Ishikawa (cell line): Measurements from ENCODE around the gene DCAF7.

ENCODE experiments used
- CEBPB ChIP-seq: IDR thresholded peaks from 2 replicates; pipeline ENCODE4 v1.6.1; 2012
- CREB1 ChIP-seq: IDR thresholded peaks from 2 replicates; pipeline ENCODE4 v1.6.1; 2012; ENCODE audit warnings: low read depth
- EGR1 ChIP-seq: IDR thresholded peaks from 2 replicates; pipeline ENCODE4 v1.6.1; 2012
- EP300 ChIP-seq: IDR thresholded peaks from 2 replicates; pipeline ENCODE4 v1.6.1; 2012; ENCODE audit warnings: borderline replicate concordance
- FOXM1 ChIP-seq: IDR thresholded peaks from 2 replicates; pipeline ENCODE4 v1.6.1; 2012; ENCODE audit warnings: low read depth, borderline replicate concordance
- NFIC ChIP-seq: IDR thresholded peaks from 2 replicates; pipeline ENCODE4 v1.6.1; 2012
- RAD21 ChIP-seq: IDR thresholded peaks from 2 replicates; pipeline ENCODE4 v1.6.1; 2012; ENCODE audit warnings: low read depth
- TAF1 ChIP-seq: IDR thresholded peaks from 2 replicates; pipeline ENCODE4 v1.6.1; 2012; ENCODE audit warnings: low read depth, mild to moderate bottlenecking
- TCF12 ChIP-seq: IDR thresholded peaks from 2 replicates; pipeline ENCODE4 v1.6.1; 2012; ENCODE audit warnings: low read depth
- TEAD4 ChIP-seq: IDR thresholded peaks from 2 replicates; pipeline ENCODE4 v1.6.1; 2012
- YY1 ChIP-seq: IDR thresholded peaks from 2 replicates; pipeline ENCODE4 v1.6.1; 2012; ENCODE audit warnings: low read depth
- ZBTB7A ChIP-seq: IDR thresholded peaks from 2 replicates; pipeline ENCODE4 v1.6.1; 2012; ENCODE audit warnings: low read depth
- TF ChIP-seq, protein P1 (sequence below): IDR thresholded peaks from 2 replicates; pipeline ENCODE4 v1.6.1; 2012; ENCODE audit warnings: low read depth, mild to moderate bottlenecking
- TF ChIP-seq, protein P2 (sequence below): IDR thresholded peaks from 2 replicates; pipeline ENCODE4 v1.6.1; 2012
- TF ChIP-seq, protein P3 (sequence below): IDR thresholded peaks from 2 replicates; pipeline ENCODE4 v1.6.1; 2012

DCAF7 gene

DNA sequence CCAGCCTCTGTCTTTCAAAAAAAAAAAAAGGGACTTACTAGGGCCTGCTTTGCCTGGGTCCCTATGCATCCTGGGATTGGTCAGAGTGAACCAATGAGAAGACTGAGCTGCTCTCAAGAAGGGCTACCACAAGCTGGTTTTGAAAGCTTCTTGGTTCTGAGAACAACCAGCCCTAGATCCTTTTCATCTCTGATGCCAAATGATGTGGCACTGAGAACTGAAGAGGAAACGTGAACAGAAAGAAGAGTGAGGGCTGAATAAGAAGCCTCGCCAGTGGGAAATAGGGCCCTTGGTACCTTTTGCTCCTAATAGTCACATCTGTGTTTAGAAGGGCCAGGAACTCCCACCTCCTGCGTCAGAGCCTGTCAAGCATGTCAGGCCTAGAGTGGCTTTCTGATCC, 61.1 kb downstream of the DCAF7 start:
- TF ChIP-seq YY1 (no peak), TAF1 (no peak), EGR1 (no peak), EP300 (no peak), TCF12 (no peak), FOXM1 (no peak), CEBPB (no peak), TEAD4 (no peak), CREB1 (no peak), RAD21 (no peak), NFIC (no peak)
- TF ChIP-seq, protein P1, sequence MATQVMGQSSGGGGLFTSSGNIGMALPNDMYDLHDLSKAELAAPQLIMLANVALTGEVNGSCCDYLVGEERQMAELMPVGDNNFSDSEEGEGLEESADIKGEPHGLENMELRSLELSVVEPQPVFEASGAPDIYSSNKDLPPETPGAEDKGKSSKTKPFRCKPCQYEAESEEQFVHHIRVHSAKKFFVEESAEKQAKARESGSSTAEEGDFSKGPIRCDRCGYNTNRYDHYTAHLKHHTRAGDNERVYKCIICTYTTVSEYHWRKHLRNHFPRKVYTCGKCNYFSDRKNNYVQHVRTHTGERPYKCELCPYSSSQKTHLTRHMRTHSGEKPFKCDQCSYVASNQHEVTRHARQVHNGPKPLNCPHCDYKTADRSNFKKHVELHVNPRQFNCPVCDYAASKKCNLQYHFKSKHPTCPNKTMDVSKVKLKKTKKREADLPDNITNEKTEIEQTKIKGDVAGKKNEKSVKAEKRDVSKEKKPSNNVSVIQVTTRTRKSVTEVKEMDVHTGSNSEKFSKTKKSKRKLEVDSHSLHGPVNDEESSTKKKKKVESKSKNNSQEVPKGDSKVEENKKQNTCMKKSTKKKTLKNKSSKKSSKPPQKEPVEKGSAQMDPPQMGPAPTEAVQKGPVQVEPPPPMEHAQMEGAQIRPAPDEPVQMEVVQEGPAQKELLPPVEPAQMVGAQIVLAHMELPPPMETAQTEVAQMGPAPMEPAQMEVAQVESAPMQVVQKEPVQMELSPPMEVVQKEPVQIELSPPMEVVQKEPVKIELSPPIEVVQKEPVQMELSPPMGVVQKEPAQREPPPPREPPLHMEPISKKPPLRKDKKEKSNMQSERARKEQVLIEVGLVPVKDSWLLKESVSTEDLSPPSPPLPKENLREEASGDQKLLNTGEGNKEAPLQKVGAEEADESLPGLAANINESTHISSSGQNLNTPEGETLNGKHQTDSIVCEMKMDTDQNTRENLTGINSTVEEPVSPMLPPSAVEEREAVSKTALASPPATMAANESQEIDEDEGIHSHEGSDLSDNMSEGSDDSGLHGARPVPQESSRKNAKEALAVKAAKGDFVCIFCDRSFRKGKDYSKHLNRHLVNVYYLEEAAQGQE = no peak
- TF ChIP-seq, protein P2, sequence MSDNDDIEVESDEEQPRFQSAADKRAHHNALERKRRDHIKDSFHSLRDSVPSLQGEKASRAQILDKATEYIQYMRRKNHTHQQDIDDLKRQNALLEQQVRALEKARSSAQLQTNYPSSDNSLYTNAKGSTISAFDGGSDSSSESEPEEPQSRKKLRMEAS = no peak
- TF ChIP-seq, protein P3, sequence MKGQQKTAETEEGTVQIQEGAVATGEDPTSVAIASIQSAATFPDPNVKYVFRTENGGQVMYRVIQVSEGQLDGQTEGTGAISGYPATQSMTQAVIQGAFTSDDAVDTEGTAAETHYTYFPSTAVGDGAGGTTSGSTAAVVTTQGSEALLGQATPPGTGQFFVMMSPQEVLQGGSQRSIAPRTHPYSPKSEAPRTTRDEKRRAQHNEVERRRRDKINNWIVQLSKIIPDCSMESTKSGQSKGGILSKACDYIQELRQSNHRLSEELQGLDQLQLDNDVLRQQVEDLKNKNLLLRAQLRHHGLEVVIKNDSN = no peak

DNA sequence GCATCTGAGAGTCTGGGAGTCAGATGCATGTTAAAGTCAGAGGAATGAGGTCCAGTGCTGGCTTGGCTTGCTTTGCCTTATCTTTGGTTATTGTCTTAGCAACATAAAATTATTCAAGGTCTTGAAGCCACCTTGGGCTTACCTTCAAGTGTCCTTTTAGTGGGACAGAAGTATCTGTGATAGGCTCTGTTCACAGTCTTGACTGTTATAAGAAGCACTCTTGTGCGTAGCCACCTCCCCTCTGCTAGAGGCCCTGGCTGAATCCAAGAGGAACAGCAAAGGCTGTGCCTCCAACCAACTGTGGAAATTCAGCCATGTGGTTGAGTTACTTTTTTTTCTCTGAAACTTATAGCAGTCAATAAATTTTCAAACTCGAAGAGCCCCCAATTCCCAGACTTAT, 63.4 kb downstream of the DCAF7 start:
- TF ChIP-seq, protein P3 = no peak

DNA sequence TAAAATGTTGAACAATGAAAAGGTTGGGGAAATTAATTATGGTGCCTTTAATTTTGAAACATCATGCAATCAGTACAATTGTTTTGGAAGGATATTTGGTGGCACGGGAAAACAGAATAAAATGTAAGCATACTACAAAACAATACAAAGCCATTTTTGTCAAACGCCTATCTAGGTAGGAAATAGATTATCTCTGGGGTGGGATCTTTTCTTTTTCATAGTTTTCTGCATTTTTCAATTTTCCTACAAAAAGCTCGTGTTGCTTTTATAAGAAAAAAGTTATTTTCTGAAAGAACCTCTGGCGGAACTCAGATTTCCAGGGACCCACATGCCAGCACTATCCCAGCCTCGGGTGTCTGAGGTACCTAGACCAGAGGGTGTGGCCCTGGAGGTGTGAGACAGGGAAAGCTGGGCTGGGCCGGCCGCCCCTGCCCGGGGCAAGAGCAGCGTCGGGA, 71.0 kb downstream of the DCAF7 start:
- TF ChIP-seq TCF12 (no peak), CREB1 (no peak), CEBPB (no peak), TAF1 (no peak), ZBTB7A (no peak), EGR1 (no peak), RAD21 (no peak), NFIC (no peak), TEAD4 (no peak), FOXM1 (no peak), YY1 (no peak), EP300 (no peak)
- TF ChIP-seq, protein P1 = no peak
- TF ChIP-seq, protein P2 = no peak
- TF ChIP-seq, protein P3 = no peak

DNA sequence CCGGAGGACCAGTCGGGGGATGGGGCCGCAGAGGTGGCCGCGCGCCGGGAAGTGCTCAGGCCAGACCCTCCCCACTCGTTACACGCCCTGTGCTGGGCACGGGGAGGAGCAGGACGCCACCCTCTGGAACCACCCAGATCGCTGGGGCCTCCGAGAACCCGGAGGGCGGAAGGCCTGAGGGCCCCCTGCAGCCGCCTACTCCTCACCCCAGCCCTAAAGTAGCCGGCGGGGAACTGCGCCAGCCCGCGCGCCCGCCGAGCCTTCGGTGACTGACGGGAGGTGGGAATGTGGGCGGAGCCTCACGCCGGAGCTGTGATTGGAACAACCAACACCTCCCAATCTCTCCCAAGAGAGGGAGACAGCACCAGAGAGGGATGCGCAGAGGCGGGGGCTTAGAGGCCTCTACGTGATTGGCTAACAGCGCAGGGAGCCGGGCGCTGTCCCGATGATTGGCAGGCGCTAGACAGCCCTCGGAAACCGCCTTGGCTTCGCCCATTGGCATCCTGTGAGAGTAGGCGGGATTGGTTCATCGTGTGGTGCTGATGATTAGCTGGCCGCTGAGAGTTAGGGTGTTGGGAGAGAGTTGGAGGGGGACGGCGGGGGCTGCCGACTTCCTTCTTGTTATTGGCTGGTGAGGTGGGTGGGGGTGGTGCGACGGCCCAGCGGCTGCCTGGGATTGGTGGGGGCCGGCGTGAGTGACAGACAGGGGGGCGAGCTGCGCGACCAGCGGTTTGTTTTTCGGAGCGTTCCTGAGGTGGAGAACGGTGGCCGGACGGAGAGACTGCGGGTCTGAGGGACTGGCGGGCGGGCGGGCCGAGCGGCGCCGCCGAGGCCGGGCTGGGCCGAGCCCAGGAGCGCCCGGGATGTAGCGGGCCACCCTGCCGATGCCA, 71.7 kb downstream of the DCAF7 start, which contains the start of gene MAP3K3:
MAP3K3 (plus strand) TSS at position 734 of the 890 bp plus-strand sequence. CDS start 343 bp downstream, outside the sequence.
- TF ChIP-seq RAD21 (no peak), ZBTB7A (peak; percentile 54; the same call in 1 of the 2 replicates), YY1 (0 out of 2 replicates have a peak, but pooled peaks have one; percentile 22), EGR1 (no peak), TAF1 (peak; percentile 80), CEBPB (no peak), EP300 (no peak), TEAD4 (peak; percentile 32; the same call in 1 of the 2 replicates), FOXM1 (no peak), CREB1 (peak; percentile 24; the same call in 1 of the 2 replicates), NFIC (peak; percentile 66), TCF12 (peak; percentile 67; the same call in 1 of the 2 replicates)
- TF ChIP-seq, protein P3 = no peak
- TF ChIP-seq, protein P1 = no peak
- TF ChIP-seq, protein P2 = peak; percentile 59
